Measurements from ENCODE around the gene MKNK1.

GRCh38 chr1:46621930-46622329 is 17.9 kb upstream of the MKNK1 start:
- TF ChIP-seq, protein P1, sequence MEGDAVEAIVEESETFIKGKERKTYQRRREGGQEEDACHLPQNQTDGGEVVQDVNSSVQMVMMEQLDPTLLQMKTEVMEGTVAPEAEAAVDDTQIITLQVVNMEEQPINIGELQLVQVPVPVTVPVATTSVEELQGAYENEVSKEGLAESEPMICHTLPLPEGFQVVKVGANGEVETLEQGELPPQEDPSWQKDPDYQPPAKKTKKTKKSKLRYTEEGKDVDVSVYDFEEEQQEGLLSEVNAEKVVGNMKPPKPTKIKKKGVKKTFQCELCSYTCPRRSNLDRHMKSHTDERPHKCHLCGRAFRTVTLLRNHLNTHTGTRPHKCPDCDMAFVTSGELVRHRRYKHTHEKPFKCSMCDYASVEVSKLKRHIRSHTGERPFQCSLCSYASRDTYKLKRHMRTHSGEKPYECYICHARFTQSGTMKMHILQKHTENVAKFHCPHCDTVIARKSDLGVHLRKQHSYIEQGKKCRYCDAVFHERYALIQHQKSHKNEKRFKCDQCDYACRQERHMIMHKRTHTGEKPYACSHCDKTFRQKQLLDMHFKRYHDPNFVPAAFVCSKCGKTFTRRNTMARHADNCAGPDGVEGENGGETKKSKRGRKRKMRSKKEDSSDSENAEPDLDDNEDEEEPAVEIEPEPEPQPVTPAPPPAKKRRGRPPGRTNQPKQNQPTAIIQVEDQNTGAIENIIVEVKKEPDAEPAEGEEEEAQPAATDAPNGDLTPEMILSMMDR (conservative IDR thresholded peaks at IDR 0.05; ENCODE audit: low read length), result no peak
- no peak for TF ChIP-seq EZH2phosphoT487 (IDR thresholded peaks at IDR 0.05; ENCODE audit: borderline replicate concordance)
